Measurements from ENCODE around the gene GNG12.

The GNG12 gene

DNA sequence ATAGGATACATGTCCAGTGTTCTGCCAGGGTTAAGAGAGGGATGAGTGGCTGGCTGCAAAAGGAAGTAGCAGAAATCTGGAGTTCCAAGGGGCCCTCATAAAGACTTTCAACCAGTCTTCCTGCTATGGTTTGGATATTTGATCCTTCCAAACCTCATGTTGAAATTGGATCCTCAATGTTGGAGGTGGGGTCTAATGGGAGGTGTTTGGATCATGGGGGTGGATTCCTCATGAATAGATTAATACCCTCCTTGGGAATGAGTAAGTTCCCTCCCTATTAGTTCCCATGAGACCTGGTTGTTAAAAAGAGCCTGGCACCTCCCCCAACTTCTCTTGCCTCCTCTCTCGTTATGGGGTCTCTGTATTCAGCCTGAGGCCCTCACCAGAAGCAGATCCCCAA lies 10.1 kb upstream of the GNG12 start:
- in situ Hi-C loops (cut with MboI; ENCODE audit: low sequenced_read_pairs) = no loop called here

DNA sequence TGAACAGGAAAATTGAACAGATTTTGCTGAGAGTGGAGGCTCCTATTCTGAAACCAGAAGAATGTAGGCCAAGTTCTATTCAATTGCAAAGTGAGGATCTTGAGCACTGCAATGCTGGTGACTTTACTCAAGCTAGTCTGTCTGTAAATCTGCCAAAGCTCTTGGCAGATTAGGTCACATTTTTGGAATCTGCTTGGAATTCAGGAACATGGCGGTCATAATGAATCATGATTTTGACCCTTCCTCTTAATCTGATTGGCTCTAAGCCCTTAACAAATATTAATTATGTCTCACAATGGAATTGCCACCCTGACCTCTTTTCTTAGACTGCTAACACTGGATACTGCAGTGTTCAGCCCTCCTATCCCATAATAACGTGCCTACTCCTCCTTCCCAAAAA lies 7.2 kb upstream of the GNG12 start:
- in situ Hi-C loops (cut with MboI; ENCODE audit: low sequenced_read_pairs) = no loop called here

DNA sequence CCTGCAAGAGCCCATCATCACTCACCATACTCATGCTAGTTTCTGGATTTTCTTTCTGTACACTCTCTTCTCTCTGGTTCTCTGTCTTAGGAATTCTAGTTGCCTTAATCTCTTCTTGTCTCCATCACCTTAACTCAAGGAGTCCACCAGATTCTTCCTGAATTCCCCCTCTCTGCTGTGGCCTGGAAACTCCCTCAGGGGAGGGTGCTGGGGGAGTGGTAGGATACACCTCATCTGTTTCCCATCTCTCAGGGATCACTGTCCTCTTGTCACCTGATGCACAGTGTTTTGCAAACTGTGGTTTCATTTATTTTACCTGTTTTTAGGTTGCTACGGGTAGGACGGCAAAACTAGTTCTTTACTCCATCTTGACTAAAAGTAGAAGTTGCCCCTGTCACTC lies 6.6 kb upstream of the GNG12 start:
- in situ Hi-C loops (cut with MboI; ENCODE audit: low sequenced_read_pairs) = no loop called here

DNA sequence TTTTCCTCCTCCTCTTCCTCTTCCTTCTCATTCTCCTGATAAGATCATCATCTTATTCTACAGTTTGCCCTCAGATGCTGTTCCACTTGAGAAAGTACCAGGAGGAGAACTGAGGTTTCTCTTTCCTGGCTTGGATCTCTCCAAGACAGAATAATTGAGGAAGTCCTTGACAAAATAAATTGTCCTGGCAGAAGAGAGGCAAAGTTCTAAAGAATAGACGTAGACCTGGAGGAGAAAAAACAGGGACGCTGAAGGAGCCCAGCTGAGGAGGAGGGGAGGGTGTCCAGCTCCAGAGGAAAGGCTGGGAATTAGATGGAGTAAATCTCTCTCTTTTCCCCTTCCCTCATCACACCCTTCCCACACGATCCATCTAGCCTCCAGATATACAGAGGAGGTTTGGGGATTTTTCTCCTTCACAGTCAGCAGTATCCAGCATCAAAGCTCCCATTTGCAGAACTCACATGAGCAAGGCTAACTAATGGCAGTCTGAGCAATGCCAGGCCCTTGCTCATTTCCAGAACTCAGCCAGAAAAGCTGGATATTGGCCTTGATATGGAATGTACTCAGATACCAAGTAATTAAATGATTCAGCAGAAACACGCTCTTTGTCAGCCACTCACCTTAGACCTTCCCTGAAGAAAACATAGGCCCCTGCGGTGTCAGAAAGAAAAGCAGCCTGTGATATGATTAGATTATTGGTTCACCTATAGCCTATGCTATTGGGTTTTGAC lies 5.1 kb upstream of the GNG12 start:
- in situ Hi-C loops (cut with MboI; ENCODE audit: low sequenced_read_pairs) = no loop called here

DNA sequence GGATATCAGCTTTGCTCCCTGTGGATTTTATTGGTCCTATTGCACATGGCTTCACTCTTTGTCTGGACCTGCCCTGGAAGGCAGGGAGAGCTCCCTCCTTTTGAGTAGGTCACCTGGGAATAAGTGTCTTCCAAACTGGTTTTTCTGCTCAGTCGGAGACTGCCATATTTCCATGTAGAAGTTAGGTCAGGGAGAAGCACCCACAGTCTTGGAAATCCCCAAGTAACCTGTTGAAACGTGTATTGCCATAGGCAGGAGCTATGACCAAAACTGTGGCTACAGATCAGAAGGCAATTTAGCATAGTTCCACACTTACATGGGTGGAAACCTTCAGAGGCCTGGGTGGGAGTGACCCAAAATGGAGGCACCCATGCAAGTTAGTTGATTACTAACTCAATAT lies 3.5 kb upstream of the GNG12 start:
- in situ Hi-C loops (cut with MboI; ENCODE audit: low sequenced_read_pairs) = no loop called here

DNA sequence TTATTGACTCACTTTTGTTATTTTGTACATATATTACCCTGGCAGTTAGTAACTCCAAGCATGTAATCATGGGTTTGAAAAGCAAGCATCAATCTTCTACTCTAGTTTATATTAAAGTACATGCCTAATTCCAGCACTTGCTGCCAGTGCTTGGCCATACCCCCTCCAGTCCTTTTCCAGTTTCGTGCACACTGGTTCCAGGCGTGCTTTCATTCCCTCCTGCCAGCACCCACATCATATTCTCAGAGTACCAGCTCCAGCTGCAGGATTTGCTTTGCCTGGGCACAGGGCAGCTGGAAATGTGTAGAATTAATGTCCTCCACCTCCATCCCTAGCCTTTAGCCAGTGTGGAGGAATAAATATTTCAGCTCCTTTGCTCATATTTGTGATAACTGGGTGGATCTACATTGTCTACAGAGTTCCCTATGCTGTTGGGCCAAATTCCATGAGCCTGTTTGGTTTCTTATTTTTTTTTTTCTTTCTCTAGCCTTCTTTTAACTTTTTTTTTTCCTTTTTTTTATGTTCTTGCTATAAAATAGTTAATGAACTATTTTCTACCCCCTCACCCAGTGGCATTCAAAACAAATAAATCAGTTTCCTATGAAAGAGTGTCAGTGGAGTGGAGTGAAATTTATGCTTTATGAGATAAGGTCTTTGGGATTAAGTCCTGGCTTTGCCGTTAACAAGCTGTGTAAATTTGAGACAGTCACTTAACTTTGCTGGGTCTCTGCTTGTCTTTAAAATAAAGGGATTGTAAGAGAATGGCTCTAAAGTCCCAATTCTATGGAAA lies 2.6 kb upstream of the GNG12 start:
- in situ Hi-C loops (cut with MboI; ENCODE audit: low sequenced_read_pairs) = no loop called here

DNA sequence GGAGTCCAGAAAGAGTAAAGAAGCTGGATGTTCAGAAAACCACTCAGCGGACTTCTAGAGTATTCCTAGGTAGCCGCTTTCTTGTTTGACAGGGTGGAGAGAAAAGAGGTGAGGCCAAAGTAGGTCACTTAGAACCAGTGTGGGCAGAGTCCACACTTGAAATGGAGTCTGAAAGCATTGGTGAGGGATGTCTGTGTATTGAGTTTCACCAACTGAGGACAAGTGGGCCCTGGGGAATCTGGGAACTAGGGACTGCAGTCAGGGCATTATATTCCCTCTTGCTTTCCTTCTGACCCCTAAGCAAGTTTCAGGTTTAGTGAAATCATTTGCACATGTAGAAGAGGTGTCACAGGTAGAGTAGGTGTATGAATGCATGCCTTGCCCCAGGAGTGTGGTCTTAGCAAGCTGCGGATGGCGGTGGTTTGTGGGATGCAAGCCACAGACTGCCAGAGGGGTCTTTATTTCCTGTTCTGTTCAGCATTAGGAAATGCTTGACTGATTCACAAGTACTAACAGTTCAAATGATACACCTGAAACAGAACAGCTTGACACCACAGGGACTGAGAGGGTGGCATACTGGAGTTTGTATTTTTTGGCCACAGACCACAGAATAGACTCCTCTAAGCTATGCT lies 1.1 kb upstream of the GNG12 start:
- in situ Hi-C loops (cut with MboI; ENCODE audit: low sequenced_read_pairs) = no loop called here

DNA sequence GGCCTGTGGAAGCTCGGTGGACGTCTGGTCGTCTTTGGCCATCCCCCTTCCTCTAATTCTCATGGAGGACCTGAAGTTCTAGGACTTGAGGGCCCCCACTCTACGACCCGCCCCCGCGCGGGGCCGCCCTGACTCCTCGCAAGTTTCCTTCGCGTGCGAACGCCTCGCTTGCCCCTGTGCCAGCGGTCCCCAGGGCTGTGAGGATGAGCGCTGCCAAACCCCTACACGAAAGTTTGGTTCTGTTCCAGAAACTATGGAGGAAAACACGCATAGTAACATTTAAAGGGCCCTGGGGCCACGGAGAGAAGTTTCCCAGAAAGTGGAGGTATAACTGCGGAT lies 304 bp upstream of the GNG12 start:
- in situ Hi-C loops (cut with MboI; ENCODE audit: low sequenced_read_pairs) = no loop called here

DNA sequence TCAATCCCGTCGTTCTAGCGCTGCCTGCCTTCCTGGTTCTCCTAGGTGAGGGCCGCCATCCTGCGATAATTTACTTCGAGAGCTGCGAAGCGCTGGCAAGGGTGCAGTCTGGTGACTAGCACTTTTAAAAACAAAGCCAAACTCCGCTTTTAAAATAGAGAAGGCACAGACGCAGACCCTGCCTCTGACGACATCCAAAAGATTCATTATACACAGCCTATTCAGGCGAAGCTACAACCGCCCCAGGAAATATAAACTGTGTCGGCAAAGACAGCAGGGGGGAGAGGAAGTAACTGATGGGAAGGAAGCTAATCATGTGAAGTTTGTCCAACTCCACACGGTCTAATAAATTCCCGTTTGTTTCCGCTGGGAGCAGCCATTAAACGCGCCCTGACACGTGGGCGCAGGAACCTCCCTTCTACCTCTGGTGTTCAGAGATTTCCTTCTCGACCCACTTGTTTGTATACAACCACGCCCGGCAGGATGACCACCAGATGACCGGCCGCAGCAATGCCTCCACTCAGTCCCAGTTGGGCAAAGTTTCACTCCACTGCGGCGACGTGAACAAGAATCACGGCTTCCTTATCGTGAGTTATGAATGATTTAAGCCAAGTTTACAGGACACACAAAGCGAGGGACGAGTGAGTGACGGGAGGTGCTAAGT lies 1.3 kb downstream of the GNG12 start:
- in situ Hi-C loops (cut with MboI; ENCODE audit: low sequenced_read_pairs) = no loop called here

DNA sequence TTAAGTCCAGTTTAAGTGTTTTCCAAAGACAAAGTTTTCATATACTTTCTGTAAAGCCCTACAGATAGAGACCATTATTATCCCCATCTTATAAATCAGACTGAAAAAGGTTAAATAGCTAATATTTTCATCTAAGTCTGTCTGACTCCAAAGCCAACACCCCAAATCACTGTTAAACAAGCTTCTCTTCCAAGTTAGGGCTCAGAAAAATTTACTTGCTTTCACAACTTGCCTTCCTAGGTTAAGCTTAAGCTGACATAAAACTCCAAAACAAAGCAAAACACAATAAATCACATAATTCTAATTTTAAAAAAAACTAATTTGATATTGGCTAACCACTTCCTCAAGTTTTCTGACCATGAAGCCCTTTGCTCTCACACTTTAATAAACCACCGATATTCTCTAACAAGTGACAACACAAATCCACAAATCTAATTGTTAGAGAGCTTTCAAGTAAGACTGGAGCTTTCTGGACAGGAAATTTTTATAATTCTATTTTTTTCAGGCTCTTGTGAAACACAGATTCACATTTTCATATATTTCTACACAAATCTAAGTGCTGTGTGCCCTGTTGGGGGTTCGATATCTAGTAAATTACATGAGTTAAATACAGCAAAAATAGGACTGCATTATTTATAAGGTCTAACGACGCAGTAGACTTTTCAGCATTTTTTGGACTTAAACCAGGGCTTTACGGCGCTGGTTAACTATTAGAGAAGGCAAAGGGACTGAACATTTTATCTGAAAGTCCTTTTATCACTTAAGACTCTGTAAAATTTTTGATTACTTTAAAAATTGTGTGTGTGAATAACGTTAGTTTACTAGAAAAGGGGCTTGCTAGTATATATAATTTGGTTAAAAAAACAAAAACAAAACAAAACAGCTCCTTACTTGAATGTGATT lies 2.1 kb downstream of the GNG12 start:
- in situ Hi-C loops (cut with MboI; ENCODE audit: low sequenced_read_pairs) = no loop called here

DNA sequence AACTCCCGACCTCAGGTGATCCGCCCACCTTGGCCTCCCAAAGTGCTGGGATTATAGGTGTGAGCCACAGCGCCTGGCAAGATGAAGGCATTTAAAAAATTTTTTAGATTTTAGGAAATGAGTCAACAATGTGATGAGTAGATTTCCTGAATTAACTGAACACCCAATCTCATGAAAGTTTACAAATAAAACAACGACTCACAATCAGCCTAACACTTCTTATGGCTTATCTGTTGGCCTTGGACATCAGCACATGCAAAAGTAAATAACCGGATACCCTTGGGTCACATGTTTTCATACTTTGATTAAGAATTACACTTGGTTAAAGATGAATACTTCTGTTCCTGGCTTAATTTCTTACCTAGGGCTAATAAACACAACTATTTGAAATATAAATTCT lies 3.0 kb downstream of the GNG12 start:
- in situ Hi-C loops (cut with MboI; ENCODE audit: low sequenced_read_pairs) = no loop called here

DNA sequence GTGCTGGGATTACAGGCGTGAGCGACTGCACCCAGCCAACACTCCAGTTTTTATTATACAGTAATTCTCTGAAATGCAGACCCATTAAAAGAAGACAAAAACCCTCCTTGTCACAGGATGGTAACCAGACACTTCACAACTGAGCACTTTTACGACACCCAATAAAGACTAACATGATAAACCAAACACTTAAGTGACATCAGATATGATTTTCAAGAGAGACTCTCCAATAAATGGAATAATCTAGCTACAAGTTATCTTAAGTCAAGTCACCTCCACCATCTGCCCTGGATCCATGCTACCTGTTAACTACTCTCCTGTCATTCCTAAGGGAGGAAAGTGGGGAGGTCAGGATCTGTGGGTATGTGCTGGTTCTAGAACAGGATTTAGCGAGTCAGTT lies 5.6 kb downstream of the GNG12 start:
- in situ Hi-C loops (cut with MboI; ENCODE audit: low sequenced_read_pairs) = no loop called here

DNA sequence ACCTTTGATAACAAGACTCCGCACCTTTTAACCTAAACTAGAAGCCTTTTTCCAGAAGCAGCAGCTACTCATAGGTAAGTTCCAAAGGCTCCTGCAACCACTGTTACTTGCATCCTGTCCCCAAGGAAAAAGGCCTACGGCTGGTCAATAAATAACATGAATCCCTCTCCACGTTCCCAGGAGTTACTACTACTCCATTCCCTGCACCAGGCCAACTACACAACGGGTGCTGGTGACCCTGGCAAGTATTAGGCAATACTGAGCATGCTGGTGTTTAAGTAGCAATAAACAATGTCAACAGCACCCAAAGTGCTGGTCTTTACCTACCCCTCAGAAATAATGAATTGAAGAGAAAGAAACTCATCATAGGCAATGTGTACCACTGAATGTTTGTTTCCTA lies 7.7 kb downstream of the GNG12 start:
- in situ Hi-C loops (cut with MboI; ENCODE audit: low sequenced_read_pairs) = no loop called here

DNA sequence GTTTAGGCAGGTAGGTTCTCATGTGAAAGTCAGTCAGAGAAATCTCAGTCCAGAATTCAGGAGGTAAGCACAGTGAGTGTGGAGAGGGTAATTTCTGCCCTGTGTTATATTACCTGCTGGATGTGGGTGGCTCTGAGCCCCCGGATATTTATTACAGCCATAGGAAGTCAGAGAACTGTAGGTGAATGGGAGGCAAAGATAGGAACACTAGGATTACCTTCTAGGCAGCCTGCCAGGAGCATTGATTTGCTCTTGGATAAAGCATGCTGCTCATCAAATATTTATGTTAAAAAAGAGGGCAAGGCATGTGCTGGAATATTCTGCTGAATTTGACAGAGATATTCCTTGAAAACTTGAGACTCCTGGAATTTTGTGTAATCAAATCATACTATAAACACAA lies 8.5 kb downstream of the GNG12 start:
- in situ Hi-C loops (cut with MboI; ENCODE audit: low sequenced_read_pairs) = no loop called here

DNA sequence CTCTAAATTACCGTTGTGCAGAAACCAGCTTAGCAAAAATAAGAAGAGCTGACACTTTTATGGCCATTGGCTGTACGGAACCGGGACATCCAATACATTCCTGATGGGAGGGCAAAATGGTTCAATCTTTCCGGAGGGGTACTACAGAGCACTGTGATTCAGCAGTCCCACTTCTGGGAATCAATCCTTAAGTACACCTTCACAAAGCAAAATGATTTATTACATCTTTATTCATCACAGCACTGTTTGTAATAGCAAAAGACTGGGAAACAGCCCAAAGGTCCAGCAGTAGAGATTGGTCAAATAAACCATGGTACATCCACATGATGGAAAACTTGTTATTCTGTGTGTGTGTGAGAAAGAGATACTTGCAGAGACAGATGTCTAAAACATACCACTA lies 9.7 kb downstream of the GNG12 start:
- in situ Hi-C loops (cut with MboI; ENCODE audit: low sequenced_read_pairs) = no loop called here

DNA sequence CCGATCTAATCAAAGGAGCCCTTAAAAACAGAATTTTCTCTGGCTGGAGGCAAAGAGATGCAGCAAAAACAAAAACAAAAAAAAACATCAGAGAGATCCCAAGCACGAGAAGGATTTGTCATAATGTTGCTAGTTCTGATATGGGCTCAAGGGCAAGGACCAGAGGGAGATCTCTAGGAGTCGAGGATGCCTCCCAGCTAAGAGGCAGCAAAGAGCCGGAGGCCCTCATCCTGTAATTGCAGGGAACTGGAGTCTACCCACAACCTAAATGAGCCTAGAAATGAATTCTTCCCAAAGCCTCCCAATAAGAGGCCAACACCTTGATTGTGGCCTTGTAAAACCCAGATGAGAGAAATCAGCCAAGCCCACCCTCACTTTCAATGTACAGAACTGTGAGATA lies 12.0 kb downstream of the GNG12 start:
- in situ Hi-C loops (cut with MboI; ENCODE audit: low sequenced_read_pairs) = no loop called here

DNA sequence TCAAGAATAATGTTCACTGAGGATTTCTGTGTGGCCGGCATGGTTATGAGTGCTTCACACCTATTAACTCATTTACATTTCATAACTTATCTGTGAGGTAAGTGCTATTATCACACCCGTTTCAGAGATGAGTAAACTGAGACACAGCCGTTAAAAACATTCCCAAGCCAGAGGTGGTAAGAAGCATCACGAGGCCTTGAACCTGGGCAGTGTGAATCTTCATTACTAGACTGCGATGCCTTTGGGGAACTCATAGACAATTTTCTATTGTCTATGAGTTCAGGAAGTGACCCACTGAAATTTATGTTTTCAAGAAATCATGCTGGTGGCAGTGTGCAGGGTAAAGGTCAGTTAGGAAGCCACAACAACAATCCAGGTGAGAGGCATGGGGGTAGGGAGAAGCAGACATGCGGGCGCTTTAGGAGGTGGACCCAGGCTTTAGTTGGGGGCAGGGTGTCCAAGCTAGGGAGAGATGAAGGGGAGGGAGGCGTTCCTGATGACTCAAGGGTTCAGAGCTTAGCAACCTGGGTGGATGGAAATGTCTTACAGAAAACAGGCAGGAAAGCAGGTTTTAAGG lies 14.5 kb downstream of the GNG12 start:
- in situ Hi-C loops (cut with MboI; ENCODE audit: low sequenced_read_pairs) = no loop called here

DNA sequence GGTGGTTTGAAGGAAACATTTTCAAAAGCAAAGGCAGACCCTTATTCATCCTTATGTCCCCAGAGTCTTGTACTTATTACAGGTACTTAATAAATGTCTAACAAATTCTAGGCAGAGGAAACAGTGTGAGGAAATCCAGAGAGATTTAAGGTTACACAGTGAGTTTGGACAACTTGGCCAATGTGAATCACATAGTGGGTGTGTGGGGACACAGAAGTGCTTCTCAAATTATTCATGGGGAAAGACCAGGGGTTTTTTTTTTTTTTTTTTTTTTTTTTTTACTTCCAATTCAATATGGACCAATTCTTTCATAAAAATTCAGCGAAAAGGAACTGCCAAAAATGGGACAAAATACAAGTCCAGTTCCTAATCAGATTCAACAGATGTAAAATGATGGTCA lies 15.1 kb downstream of the GNG12 start:
- in situ Hi-C loops (cut with MboI; ENCODE audit: low sequenced_read_pairs) = no loop called here

DNA sequence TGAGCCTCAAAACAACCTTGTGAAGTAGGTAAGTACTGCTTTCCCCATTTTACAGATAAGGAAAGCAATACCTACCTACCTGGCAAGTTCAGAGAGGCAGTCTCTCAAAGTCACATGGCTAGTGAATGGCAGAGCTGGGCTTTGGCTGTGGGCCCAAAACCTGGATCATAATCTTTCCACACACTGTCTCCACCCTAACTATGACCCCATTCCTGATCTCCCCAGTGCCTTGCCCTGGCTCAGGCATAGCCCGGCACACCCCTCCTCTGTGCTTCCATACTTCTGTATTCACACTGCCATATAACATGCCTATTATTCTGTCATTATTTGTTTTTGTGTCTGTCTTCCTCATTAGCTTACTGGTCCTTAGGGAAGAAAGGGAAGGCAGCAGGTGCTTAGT lies 15.9 kb downstream of the GNG12 start:
- in situ Hi-C loops (cut with MboI; ENCODE audit: low sequenced_read_pairs) = no loop called here

DNA sequence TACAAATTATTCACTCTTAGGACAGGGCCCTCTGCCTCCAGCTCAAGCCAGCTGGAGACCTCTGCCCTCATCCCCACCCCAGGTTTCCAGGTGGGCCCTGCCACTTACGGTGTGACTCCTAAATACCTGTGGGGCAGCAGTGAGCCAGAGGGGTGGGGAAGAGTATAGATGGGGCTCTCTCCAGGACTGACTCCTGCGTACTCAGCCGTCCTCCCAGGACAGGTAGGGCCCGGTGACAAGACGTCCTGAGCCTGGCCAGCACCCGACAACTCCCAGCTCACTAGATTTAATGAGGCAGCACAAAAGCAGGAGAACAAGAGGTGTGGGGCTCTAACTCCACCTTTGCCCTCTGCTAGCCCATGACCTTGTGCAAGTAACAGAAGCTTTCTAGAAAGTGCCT lies 16.8 kb downstream of the GNG12 start:
- in situ Hi-C loops (cut with MboI; ENCODE audit: low sequenced_read_pairs) = no loop called here

All from HL-60/S4 treated with retinoic acid at 250 ng/mL for 4 days and 3 days (cell line).